Gastroesophageal sphincter (tissue), 3 donors: ENCODE results near the gene VPS37C.

Source experiments
- EP300 ChIP-seq: sonication (generic); formaldehyde crosslinking; IDR thresholded peaks from one replicate; pipeline ENCODE4 v1.6.1; 2017; ENCODE audit warnings: antibody characterized with exemption, mild to moderate bottlenecking
- TF ChIP-seq, protein P1 (sequence below), 4 experiments: fragments of 200-600 bp in 2 of 4; fragments of 450-650 bp in 2 of 4; sonication (generic) in 1 of 4; IDR thresholded peaks; one replicate each; pipeline ENCODE4 v1.5.1; 2017 to 2019; ENCODE audit warnings: antibody characterized with exemption in 4 of 4, mild to moderate bottlenecking in 2 of 4, moderate library complexity in 2 of 4

DNA sequence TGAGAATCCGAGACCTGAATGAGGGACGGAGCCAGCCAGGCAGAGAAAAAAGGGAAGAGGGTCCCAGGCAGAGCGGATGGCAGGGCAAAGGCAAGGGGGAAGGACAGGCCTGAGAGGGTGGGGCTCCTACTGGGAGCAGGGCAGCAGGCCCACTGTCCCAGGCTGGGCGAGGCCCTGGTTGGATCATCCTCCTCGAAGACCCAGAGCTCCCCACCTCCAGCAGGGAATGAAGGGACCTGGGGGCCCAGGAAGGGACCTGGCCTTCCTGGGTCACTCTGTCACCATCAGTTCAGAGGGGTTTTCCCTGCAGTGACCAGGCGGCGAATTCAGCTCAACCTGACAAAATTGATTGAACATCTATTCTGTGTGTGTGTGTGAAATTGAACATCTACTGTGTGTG, 54.9 kb downstream of the VPS37C start:
- TF ChIP-seq, protein P1, sequence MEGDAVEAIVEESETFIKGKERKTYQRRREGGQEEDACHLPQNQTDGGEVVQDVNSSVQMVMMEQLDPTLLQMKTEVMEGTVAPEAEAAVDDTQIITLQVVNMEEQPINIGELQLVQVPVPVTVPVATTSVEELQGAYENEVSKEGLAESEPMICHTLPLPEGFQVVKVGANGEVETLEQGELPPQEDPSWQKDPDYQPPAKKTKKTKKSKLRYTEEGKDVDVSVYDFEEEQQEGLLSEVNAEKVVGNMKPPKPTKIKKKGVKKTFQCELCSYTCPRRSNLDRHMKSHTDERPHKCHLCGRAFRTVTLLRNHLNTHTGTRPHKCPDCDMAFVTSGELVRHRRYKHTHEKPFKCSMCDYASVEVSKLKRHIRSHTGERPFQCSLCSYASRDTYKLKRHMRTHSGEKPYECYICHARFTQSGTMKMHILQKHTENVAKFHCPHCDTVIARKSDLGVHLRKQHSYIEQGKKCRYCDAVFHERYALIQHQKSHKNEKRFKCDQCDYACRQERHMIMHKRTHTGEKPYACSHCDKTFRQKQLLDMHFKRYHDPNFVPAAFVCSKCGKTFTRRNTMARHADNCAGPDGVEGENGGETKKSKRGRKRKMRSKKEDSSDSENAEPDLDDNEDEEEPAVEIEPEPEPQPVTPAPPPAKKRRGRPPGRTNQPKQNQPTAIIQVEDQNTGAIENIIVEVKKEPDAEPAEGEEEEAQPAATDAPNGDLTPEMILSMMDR (IDR thresholded peaks at IDR 0.05), result no peak
- TF ChIP-seq EP300, result no peak
